HCT116 (cell line): ENCODE data around the gene MALRD1. TPM values are rescaled to one million over a fixed set of nuclear protein-coding genes. Genes with fewer than 3 reads are reported as not detected.

Source experiments
- ATAC-seq: fragments of 200-7000 bp; cut with Tn5 transposase; 2 replicates; pipeline ENCODE4 v1.9.1; 2020; ENCODE audit warnings: mild to moderate bottlenecking, moderate library complexity
- BruUV-seq: library from RNA; stranded (reverse); fragments of 400-500 nt; replicated peaks from 2 replicates; lab custom pipeline; 2021; lab: Mats Ljungman, UMichigan
- CTCF ChIA-PET: fragments of 300-600 bp; sonication (Branson Sonifier 250); formaldehyde crosslinking; loops from one replicate; lab custom pipeline; 2021; ENCODE audit warnings: antibody characterized with exemption; lab: Charles Lee
- POLR2A ChIA-PET: fragments of 300-600, 350-600 bp; sonication (Branson Sonifier 250); formaldehyde crosslinking; loops from one replicate; lab custom pipeline; 2021; ENCODE audit warnings: antibody characterized with exemption; lab: Charles Lee
- RAD21 ChIA-PET, 2 experiments: fragments of 300-600 bp; sonication (Branson Sonifier 250); formaldehyde crosslinking; loops; one replicate each; lab custom pipeline; 2023; ENCODE audit warnings: low total read pairs in 2 of 2; ENCODE audit not compliant: uncharacterized antibody in 2 of 2, unreplicated experiment in 2 of 2, low non-redundant PET in 1 of 2; lab: Charles Lee
- DNase-seq: peaks from one replicate; pipeline ENCODE4 v3.0.0-alpha.2; 2010; ENCODE audit warnings: low read depth, low spot score
- H2AFZ ChIP-seq: fragments of 200-600 bp; shearing (Covaris generic), sonication (generic); 2 replicates; pipeline ENCODE4 v1.6.1; 2017; ENCODE audit warnings: low read depth, mixed run types, mixed read lengths, antibody characterized with exemption, low read length; ENCODE audit not compliant: poor library complexity, severe bottlenecking
- H3K27ac ChIP-seq: 2 replicates; pipeline ENCODE4 v1.5.1; 2012; ENCODE audit warnings: low read depth, low read length
- H3K27me3 ChIP-seq: fragments of 200-600 bp; sonication (generic); 2 replicates; pipeline ENCODE4 v1.6.1; 2016; ENCODE audit warnings: mixed run types, low read length, mixed read lengths; ENCODE audit not compliant: insufficient read depth
- H3K36me3 ChIP-seq, 2 experiments: fragments of 200-500 bp in 1 of 2; fragments of 200-600 bp in 1 of 2; sonication (Bioruptor generic) in 1 of 2; sonication (generic) in 1 of 2; 2 replicates each; pipeline versions ENCODE4 v1.5.1 to v1.6.1; 2014 to 2016; ENCODE audit warnings: low read length in 2 of 2, inconsistent platforms in 1 of 2, mixed read lengths in 1 of 2, mixed run types in 1 of 2; ENCODE audit not compliant: insufficient read depth in 2 of 2, control insufficient read depth in 1 of 2
- H3K4me1 ChIP-seq, 2 experiments: fragments of 200-600 bp in 1 of 2; sonication (generic) in 1 of 2; 2 replicates each; pipeline versions ENCODE4 v1.5.1 to v1.6.1; 2012 to 2017; ENCODE audit warnings: low read length in 2 of 2, inconsistent platforms in 1 of 2, mild to moderate bottlenecking in 1 of 2, mixed read lengths in 1 of 2, mixed run types in 1 of 2, moderate library complexity in 1 of 2; ENCODE audit not compliant: insufficient read depth in 2 of 2, control insufficient read depth in 1 of 2
- H3K4me2 ChIP-seq: fragments of 200-600 bp; sonication (generic); 2 replicates; pipeline ENCODE4 v1.6.1; 2017; ENCODE audit warnings: mixed run types, low read length, mixed read lengths
- H3K4me3 ChIP-seq, 2 experiments: fragments of 200-600 bp in 1 of 2; sonication (generic) in 1 of 2; replicated peaks in 1 of 2; 2 replicates each; pipeline ENCODE4 v1.5.1; 2011 to 2016; ENCODE audit warnings: low read length in 2 of 2, control low read depth in 1 of 2, low read depth in 1 of 2, mild to moderate bottlenecking in 1 of 2, mixed read lengths in 1 of 2, mixed run types in 1 of 2
- H3K79me2 ChIP-seq: fragments of 200-600 bp; sonication (generic); 2 replicates; pipeline ENCODE4 v1.6.1; 2017; ENCODE audit warnings: mild to moderate bottlenecking, mixed run types, low read length, moderate library complexity, mixed read lengths; ENCODE audit not compliant: insufficient read depth
- H3K9ac ChIP-seq: fragments of 200-600 bp; sonication (generic); 2 replicates; pipeline ENCODE4 v1.6.1; 2016; ENCODE audit warnings: low read length, mixed read lengths
- H3K9me2 ChIP-seq: fragments of 200-600 bp; sonication (generic), shearing (Covaris generic); 2 replicates; pipeline ENCODE4 v1.6.1; 2017; ENCODE audit warnings: mixed run types, mild to moderate bottlenecking, moderate library complexity; ENCODE audit not compliant: insufficient read depth
- H3K9me3 ChIP-seq, 2 experiments: fragments of 200-500 bp in 1 of 2; fragments of 200-600 bp in 1 of 2; sonication (Bioruptor generic) in 1 of 2; sonication (generic) in 1 of 2; 2 replicates each; pipeline ENCODE4 v1.6.1; 2014 to 2017; ENCODE audit warnings: low read length in 2 of 2, mixed read lengths in 2 of 2, inconsistent platforms in 1 of 2, low read depth in 1 of 2, mild to moderate bottlenecking in 1 of 2, mixed run types in 1 of 2, moderate library complexity in 1 of 2; ENCODE audit not compliant: control insufficient read depth in 1 of 2, insufficient read depth in 1 of 2
- H4K20me1 ChIP-seq: fragments of 200-600 bp; sonication (generic), shearing (Covaris generic); 2 replicates; pipeline ENCODE4 v1.6.1; 2017; ENCODE audit warnings: mixed run types, mild to moderate bottlenecking, moderate library complexity; ENCODE audit not compliant: insufficient read depth
- EZH2 ChIP-seq: fragments of 200-600 bp; sonication (generic); IDR thresholded peaks from 2 replicates; pipeline ENCODE4 v1.6.1; 2017; ENCODE audit warnings: antibody characterized with exemption, mixed run types
- FOSL1 ChIP-seq: IDR thresholded peaks from 2 replicates; pipeline ENCODE4 v1.6.1; 2012; ENCODE audit warnings: low read depth
- RAD21 ChIP-seq: IDR thresholded peaks from 2 replicates; pipeline ENCODE4 v1.6.1; 2012; ENCODE audit warnings: low read depth, mild to moderate bottlenecking
- SP1 ChIP-seq: IDR thresholded peaks from 2 replicates; pipeline ENCODE4 v1.6.1; 2012; ENCODE audit warnings: low read depth
- SRF ChIP-seq: IDR thresholded peaks from 2 replicates; pipeline ENCODE4 v1.6.1; 2012; ENCODE audit warnings: low read depth
- TCF7L2 ChIP-seq: IDR thresholded peaks from 2 replicates; pipeline ENCODE4 v1.7.0; 2011; ENCODE audit warnings: borderline replicate concordance, inconsistent platforms; ENCODE audit not compliant: insufficient read depth, insufficient read length; ENCODE audit errors: extremely low read depth
- ZNF274 ChIP-seq: fragments of 200-500 bp; sonication (Bioruptor generic); IDR thresholded peaks from 2 replicates; pipeline ENCODE4 v1.6.1; 2014; ENCODE audit warnings: mild to moderate bottlenecking, low read depth, low read length, inconsistent platforms
- intact Hi-C: fragments of 100-400 bp; cut with micrococcal nuclease; formaldehyde crosslinking; loops from 2 replicates; pipeline ENCODE4 v1.10.0; 2022
- total RNA-seq: library from RNA; stranded (reverse); gene quantifications from one replicate; pipeline ENCODE4 v1.2.1, GENCODE V29; 2021; ENCODE audit not compliant: unreplicated experiment
- TF ChIP-seq, protein P1 (sequence below): IDR thresholded peaks from 2 replicates; pipeline ENCODE4 v1.6.1; 2012

Gene MALRD1
- total RNA-seq, 1 experiment from 2014 or later = not detected

- ChIA-PET POLR2A (no interaction called here), RAD21 (no interaction called here)
- ATAC-seq (no peak), DNase-seq (no peak)
- no peaks in the 10 kb centered on the region for H3K36me3 ChIP-seq
- no peaks in the 10 kb centered on the region for H3K27me3 ChIP-seq
- H4K20me1 ChIP-seq = no peaks in the 10 kb centered on the region
- no peak overlapping the region for H3K4me2 ChIP-seq
- no peak overlapping the region for H3K9ac ChIP-seq
- no peak overlapping the region for H3K27ac ChIP-seq
- BruUV-seq = no TSS peak
- TF ChIP-seq, protein P1, sequence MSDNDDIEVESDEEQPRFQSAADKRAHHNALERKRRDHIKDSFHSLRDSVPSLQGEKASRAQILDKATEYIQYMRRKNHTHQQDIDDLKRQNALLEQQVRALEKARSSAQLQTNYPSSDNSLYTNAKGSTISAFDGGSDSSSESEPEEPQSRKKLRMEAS = no peak
- no peak for TF ChIP-seq SRF
- TF ChIP-seq SP1 = no peak
- TF ChIP-seq EZH2 = no peak
- TF ChIP-seq RAD21 = no peak
- TF ChIP-seq FOSL1 = no peak
- TF ChIP-seq, all 23 proteins: peak for 0
- CTCF ChIA-PET = no interaction called here
- no peak overlapping the region for H3K4me3 ChIP-seq
- H3K9me3 ChIP-seq = peaks cover 4 to 16% of the 10 kb centered on the region in 2 experiments; a peak in 2 of 4 replicates
- H2AFZ ChIP-seq = no peak overlapping the region
- no peaks in the 10 kb centered on the region for H3K4me1 ChIP-seq
- intact Hi-C loops = no loop called here
- no peaks in the 10 kb centered on the region for H3K79me2 ChIP-seq
- H3K9me2 ChIP-seq = no peaks in the 10 kb centered on the region
Observed at GRCh38 chr10:19651549-19651948, 602.9 kb downstream of the MALRD1 start.

- intact Hi-C loops = no loop called here
- TF ChIP-seq, protein P1 = no peak
- TF ChIP-seq ZNF274 (no peak), TCF7L2 (no peak)
- Histone ChIP-seq H3K79me2 (no peaks in the 10 kb centered on the region), H3K9me2 (no peaks in the 10 kb centered on the region), H3K9me3 (peaks cover 4 to 9% of the 10 kb centered on the region in 2 experiments; a peak in 2 of 4 replicates), H2AFZ (no peak overlapping the region), H3K27me3 (no peaks in the 10 kb centered on the region), H3K9ac (no peak overlapping the region), H3K36me3 (no peaks in the 10 kb centered on the region), H4K20me1 (no peaks in the 10 kb centered on the region), H3K4me2 (no peak overlapping the region), H3K27ac (no peak overlapping the region), H3K4me3 (no peak overlapping the region), H3K4me1 (no peaks in the 10 kb centered on the region)
- RAD21 ChIA-PET = no interaction called here
- CTCF ChIA-PET = no interaction called here
- ATAC-seq = no peak
- BruUV-seq = no TSS peak
- POLR2A ChIA-PET = no interaction called here
- DNase-seq = no peak
Observed at GRCh38 chr10:19652750-19653149, 604.1 kb downstream of the MALRD1 start.
